ENCODE results near the gene AP1S2. TPM values are rescaled to one million over a fixed set of nuclear protein-coding genes. Genes with fewer than 3 reads are reported as not detected.

The AP1S2 gene
- total and polyA plus RNA-seq, 8 donors: 4.0 to 17.5 (median 6.8) TPM

GRCh38 chrX:15866147-15866546, 11.5 kb upstream of the AP1S2 start:
- FAIRE-seq (no peak), ATAC-seq (no peak), DNase-seq (no peak)
- peaks cover 0 to 5% (median 0%) of the 10 kb centered on the region in 4 donors for H3K27me3 ChIP-seq
- no peaks in the 10 kb centered on the region for H3K9me3 ChIP-seq
- H3K27ac ChIP-seq: no peak overlapping the region
- WGBS, 2 donors: 64 to 90% methylated on average over 3 of the region's 3 CpGs
- no peak overlapping the region for H3K4me3 ChIP-seq
- no peaks in the 10 kb centered on the region for H3K4me1 ChIP-seq
- no peak for TF ChIP-seq CTCF (IDR thresholded peaks at IDR 0.05)
- intact Hi-C loops (cut with DNase I): no loop called here
- H3K36me3 ChIP-seq: no peaks in the 10 kb centered on the region

GRCh38 chrX:15864629-15865028, 10.0 kb upstream of the AP1S2 start:
- no peak for ATAC-seq
- no peak for TF ChIP-seq CTCF (IDR thresholded peaks at IDR 0.05)

GRCh38 chrX:15864023-15864422, 9.4 kb upstream of the AP1S2 start:
- Histone ChIP-seq H3K4me1 (no peaks in the 10 kb centered on the region), H3K4me3 (no peak overlapping the region), H3K36me3 (no peaks in the 10 kb centered on the region), H3K27me3 (peaks cover 0 to 5% (median 0%) of the 10 kb centered on the region in 4 donors), H3K9me3 (no peaks in the 10 kb centered on the region), H3K27ac (no peak overlapping the region)
- FAIRE-seq (no peak), ATAC-seq (no peak), DNase-seq (no peak)
- intact Hi-C loops (cut with DNase I): no loop called here
- TF ChIP-seq CTCF (IDR thresholded peaks at IDR 0.05): no peak
- 73 to 87% methylated on average over 3 of the region's 3 CpGs for WGBS, 2 donors

More at GRCh38 chrX:15864629-15865028, 10.0 kb upstream of the AP1S2 start:
- H3K27me3 ChIP-seq: peaks cover 0 to 5% (median 0%) of the 10 kb centered on the region in 4 donors
- no peaks in the 10 kb centered on the region for H3K4me1 ChIP-seq
- no peak for DNase-seq
- H3K27ac ChIP-seq: no peak overlapping the region
- no peak for FAIRE-seq
- no peak overlapping the region for H3K4me3 ChIP-seq
- H3K9me3 ChIP-seq: no peaks in the 10 kb centered on the region
- no peaks in the 10 kb centered on the region for H3K36me3 ChIP-seq
- intact Hi-C loops (cut with DNase I): no loop called here

GRCh38 chrX:15860921-15861320, 6.3 kb upstream of the AP1S2 start:
- no peak for ATAC-seq
- no peak for TF ChIP-seq CTCF (IDR thresholded peaks at IDR 0.05)
- no peaks in the 10 kb centered on the region for H3K4me1 ChIP-seq

GRCh38 chrX:15858051-15858450, 3.4 kb upstream of the AP1S2 start:
- Histone ChIP-seq H3K36me3 (no peaks in the 10 kb centered on the region), H3K27me3 (peaks cover 0 to 14% (median 0%) of the 10 kb centered on the region in 4 donors), H3K9me3 (no peaks in the 10 kb centered on the region), H3K4me1 (peaks cover 0 to 7% (median 0%) of the 10 kb centered on the region in 3 donors), H3K27ac (no peak overlapping the region), H3K4me3 (no peak overlapping the region)
- DNase-seq (no peak), ATAC-seq (no peak), FAIRE-seq (peak; percentile 78)
- intact Hi-C loops (cut with DNase I): no loop called here
- 79 to 97% methylated on average over 1 of the region's 1 CpG for WGBS, 2 donors
- TF ChIP-seq CTCF (IDR thresholded peaks at IDR 0.05): no peak

More at GRCh38 chrX:15860921-15861320, 6.3 kb upstream of the AP1S2 start:
- Histone ChIP-seq H3K27me3 (peaks cover 0 to 12% (median 0%) of the 10 kb centered on the region in 4 donors), H3K27ac (no peak overlapping the region), H3K36me3 (no peaks in the 10 kb centered on the region), H3K4me3 (no peak overlapping the region), H3K9me3 (no peaks in the 10 kb centered on the region)
- FAIRE-seq (no peak), DNase-seq (no peak)
- WGBS, 2 donors: 89 to 91% methylated on average over 3 of the region's 3 CpGs
- intact Hi-C loops (cut with DNase I): no loop called here
